A673 (cell line): ENCODE measurements around the gene SLC27A4.

Experiments used
- CTCF ChIP-seq: fragments of 300-800, 200-600 bp; sonication (generic); conservative IDR thresholded peaks from 2 replicates; pipeline ENCODE4 v1.5.1; 2017; ENCODE audit warnings: low read depth, mild to moderate bottlenecking, antibody characterized with exemption, low read length, moderate library complexity, mixed read lengths
- EZH2 ChIP-seq: fragments of 200-600 bp; sonication (generic); IDR thresholded peaks from 2 replicates; pipeline ENCODE4 v1.6.1; 2017; ENCODE audit warnings: borderline replicate concordance, low read depth, mild to moderate bottlenecking, mixed read lengths, antibody characterized with exemption, low read length; ENCODE audit not compliant: poor library complexity, severe bottlenecking

- TF ChIP-seq CTCF (no peak), EZH2 (no peak)
These were observed 49.2 kb downstream of the SLC27A4 start for GRCh38 chr9:128389395-128390149.
